HepG2 (cell line): Measurements from ENCODE around the gene DNAL4. TPM values are rescaled to one million over a fixed set of nuclear protein-coding genes. Genes with fewer than 3 reads are reported as not detected.

Experiments used
- CHCHD3 ChIP-seq: sonication (generic); formaldehyde crosslinking; IDR thresholded peaks from 2 replicates; pipeline ENCODE4 v1.8.0; 2022; ENCODE audit warnings: mild to moderate bottlenecking, missing genetic modification reagents, moderate library complexity
- MAZ ChIP-seq, 2 experiments: sonication (generic) in 1 of 2; formaldehyde crosslinking in 1 of 2; IDR thresholded peaks; 2 replicates each; pipeline versions ENCODE4 v1.5.0 to v1.6.1; 2012 to 2020; ENCODE audit warnings: low read depth in 2 of 2, mild to moderate bottlenecking in 2 of 2, borderline replicate concordance in 1 of 2, improper control_type of control experiment in 1 of 2, low read length in 1 of 2, missing genetic modification reagents in 1 of 2, moderate library complexity in 1 of 2
- MED1 ChIP-seq: sonication (generic); formaldehyde crosslinking; IDR thresholded peaks from 2 replicates; pipeline ENCODE4 v1.4.0; 2020; ENCODE audit warnings: missing genetic modification reagents
- NR2C2 ChIP-seq: sonication (generic); formaldehyde crosslinking; IDR thresholded peaks from 2 replicates; pipeline ENCODE4 v1.4.0; 2020; ENCODE audit warnings: missing genetic modification reagents, mild to moderate bottlenecking, moderate library complexity, borderline replicate concordance
- RERE ChIP-seq: IDR thresholded peaks from 2 replicates; pipeline ENCODE4 v1.6.1; 2016; ENCODE audit warnings: low read depth, missing genetic modification reagents, missing compliant biosample characterization
- RFXANK ChIP-seq: IDR thresholded peaks from 2 replicates; pipeline ENCODE4 v1.6.1; 2016
- SPEN ChIP-seq: sonication (generic); formaldehyde crosslinking; IDR thresholded peaks from 2 replicates; pipeline ENCODE4 v1.5.1; 2020; ENCODE audit warnings: low read depth, mild to moderate bottlenecking, missing genetic modification reagents
- TEAD3 ChIP-seq: optimal IDR thresholded peaks from 2 replicates; pipeline ENCODE3; 2016; ENCODE audit warnings: borderline replicate concordance
- ZFP82 ChIP-seq: sonication (generic); formaldehyde crosslinking; IDR thresholded peaks from 2 replicates; pipeline ENCODE4 v1.5.1; 2020; ENCODE audit warnings: mild to moderate bottlenecking, missing genetic modification reagents, borderline replicate concordance
- ZNF740 ChIP-seq: sonication (generic); formaldehyde crosslinking; IDR thresholded peaks from 2 replicates; pipeline ENCODE4 v1.4.0; 2020; ENCODE audit warnings: missing genetic modification reagents
- ZSCAN5A ChIP-seq: sonication (generic); formaldehyde crosslinking; IDR thresholded peaks from 2 replicates; pipeline ENCODE4 v1.8.0; 2022; ENCODE audit warnings: mild to moderate bottlenecking, missing genetic modification reagents, borderline replicate concordance
- polyA plus RNA-seq, 8 experiments: library from polyadenylated mRNA; depleted of rRNA in 3 of 8; stranded (reverse) in 7 of 8; unstranded in 1 of 8; fragments of >200 nt; fragmentation: Illumina TruSeq in 4 of 8; extraction: Trizol in 4 of 8; gene quantifications; 2 replicates each; pipeline versions ENCODE4 v1.2.1 to v1.2.3, GENCODE V29; 2011 to 2016; ENCODE audit warnings: low read depth in 4 of 8, missing spikeins in 1 of 8, mixed read lengths in 1 of 8; ENCODE audit not compliant: insufficient read depth in 1 of 8
- total RNA-seq, 5 experiments: library from RNA; depleted of rRNA; stranded (reverse); fragments of >200 nt; fragmentation: Illumina TruSeq; extraction: Trizol; gene quantifications; 2 replicates each; pipeline ENCODE4 v1.2.3, GENCODE V29; 2016; ENCODE audit warnings: low read depth in 1 of 5
- TF ChIP-seq, protein P1 (sequence below): sonication (generic); formaldehyde crosslinking; IDR thresholded peaks from 2 replicates; pipeline ENCODE4; 2020; ENCODE audit warnings: missing genetic modification reagents, mild to moderate bottlenecking, borderline replicate concordance

DNAL4 gene
- total and polyA plus RNA-seq, 2 of the 13 experiments (the other 11 are each of a cell fraction or from before 2014, with no cell fraction given) = 8.0 to 10.7 TPM

DNA sequence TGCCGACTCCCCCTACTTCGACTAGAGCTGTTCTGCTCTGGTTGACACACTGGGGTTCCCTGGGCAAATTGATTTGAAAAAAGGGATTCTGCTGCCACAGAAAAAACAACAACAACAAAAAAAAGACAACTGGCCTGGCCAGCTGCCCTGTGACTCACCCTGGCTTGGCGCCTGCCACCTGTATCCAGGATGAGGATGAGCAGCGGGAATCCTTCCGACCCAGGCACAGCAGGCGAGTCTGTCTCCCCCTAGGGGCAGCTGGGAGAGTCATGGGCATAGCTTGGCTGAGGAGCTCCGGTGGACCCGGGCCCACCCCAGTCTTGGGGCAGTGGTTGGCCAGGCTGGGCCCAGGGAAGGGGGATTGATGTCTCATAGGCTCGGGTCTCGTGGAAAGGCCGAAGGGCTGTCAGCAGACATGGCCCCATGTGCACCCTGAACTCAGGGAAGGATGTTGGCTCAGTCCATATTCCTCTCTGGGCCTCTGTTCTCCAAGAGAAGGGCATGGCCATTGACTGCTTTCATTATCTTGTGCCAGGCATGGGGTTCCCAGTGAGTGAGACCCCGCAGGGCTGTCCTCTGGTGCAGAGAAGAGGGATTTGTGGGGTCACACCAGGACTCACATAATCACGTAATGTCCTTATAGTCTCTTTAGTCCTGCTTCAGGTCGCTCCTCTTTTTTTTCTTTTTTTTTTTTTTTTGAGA is 27.7 kb downstream of the DNAL4 start (continued):
- no peak for TF ChIP-seq SPEN (CRISPR knock-in tag)
- TF ChIP-seq RERE = no peak
- no peak for TF ChIP-seq CHCHD3 (CRISPR knock-in tag)
- TF ChIP-seq ZSCAN5A (CRISPR knock-in tag) = no peak
- no peak for TF ChIP-seq ZFP82 (CRISPR knock-in tag)
- TF ChIP-seq TEAD3 = peak; percentile 65
- TF ChIP-seq RFXANK (CRISPR knock-in tag) = no peak
- no peak for TF ChIP-seq MED1 (CRISPR knock-in tag)
- TF ChIP-seq NR2C2 (CRISPR knock-in tag) = no peak
- TF ChIP-seq, protein P1, sequence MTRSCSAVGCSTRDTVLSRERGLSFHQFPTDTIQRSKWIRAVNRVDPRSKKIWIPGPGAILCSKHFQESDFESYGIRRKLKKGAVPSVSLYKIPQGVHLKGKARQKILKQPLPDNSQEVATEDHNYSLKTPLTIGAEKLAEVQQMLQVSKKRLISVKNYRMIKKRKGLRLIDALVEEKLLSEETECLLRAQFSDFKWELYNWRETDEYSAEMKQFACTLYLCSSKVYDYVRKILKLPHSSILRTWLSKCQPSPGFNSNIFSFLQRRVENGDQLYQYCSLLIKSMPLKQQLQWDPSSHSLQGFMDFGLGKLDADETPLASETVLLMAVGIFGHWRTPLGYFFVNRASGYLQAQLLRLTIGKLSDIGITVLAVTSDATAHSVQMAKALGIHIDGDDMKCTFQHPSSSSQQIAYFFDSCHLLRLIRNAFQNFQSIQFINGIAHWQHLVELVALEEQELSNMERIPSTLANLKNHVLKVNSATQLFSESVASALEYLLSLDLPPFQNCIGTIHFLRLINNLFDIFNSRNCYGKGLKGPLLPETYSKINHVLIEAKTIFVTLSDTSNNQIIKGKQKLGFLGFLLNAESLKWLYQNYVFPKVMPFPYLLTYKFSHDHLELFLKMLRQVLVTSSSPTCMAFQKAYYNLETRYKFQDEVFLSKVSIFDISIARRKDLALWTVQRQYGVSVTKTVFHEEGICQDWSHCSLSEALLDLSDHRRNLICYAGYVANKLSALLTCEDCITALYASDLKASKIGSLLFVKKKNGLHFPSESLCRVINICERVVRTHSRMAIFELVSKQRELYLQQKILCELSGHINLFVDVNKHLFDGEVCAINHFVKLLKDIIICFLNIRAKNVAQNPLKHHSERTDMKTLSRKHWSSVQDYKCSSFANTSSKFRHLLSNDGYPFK (CRISPR knock-in tag) = no peak
- TF ChIP-seq ZNF740 = no peak
- no peak for TF ChIP-seq MAZ (IDR thresholded peaks at IDR 0.05; ENCODE audit: borderline replicate concordance, low read depth, low read length)
- 0 out of 2 replicates have a peak, but pooled peaks have one; percentile 31 for TF ChIP-seq MAZ (CRISPR knock-in tag; IDR thresholded peaks at IDR 0.05; ENCODE audit: low read depth)
